ENCODE measurements around the gene LYSMD2.

DNA sequence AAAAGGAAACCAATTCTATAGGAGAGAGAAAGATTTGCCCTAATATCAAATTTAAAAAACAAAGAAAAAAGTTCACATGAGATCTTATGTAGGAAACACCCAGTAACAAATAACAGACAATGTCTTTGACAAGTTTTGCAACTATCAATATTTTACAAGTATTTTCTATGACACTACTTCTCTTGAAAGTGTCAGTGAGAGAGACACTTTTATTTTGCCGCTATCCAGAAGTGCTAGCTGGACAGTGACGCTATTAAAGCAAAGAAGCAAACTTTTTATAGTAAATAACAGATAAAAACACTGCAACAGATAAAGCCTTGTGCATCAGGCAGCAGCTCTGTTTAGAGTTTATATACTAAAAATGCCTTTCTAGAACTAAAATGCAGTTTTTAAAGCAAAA, 13.3 kb downstream of the LYSMD2 start:
- TF ChIP-seq CTCF (IDR thresholded peaks at IDR 0.05) (no peak), POLR2A (IDR thresholded peaks at IDR 0.05) (no peak)

All from Peyer's patch (tissue), 4 donors.